OCI-LY1 (cell line): Measurements from ENCODE around the gene HPD.
"Not testable (repeated sequence)": the region's sequence is repeated elsewhere in the genome, so short reads cannot be mapped to it uniquely, and the experiment has no call there.

ENCODE experiments used
- H2AFZ ChIP-seq: fragments of 200-600 bp; sonication (generic), shearing (Covaris generic); 2 replicates; pipeline ENCODE4 v1.6.0; 2014; ENCODE audit warnings: antibody characterized with exemption, mild to moderate bottlenecking, low read length
- H3F3A ChIP-seq: fragments of 200-600 bp; sonication (generic), shearing (Covaris generic); 2 replicates; pipeline ENCODE4 v1.6.0; 2014; ENCODE audit warnings: mild to moderate bottlenecking, antibody characterized with exemption, low read length, moderate library complexity; ENCODE audit not compliant: insufficient read depth
- H3K27ac ChIP-seq: fragments of 200-600 bp; sonication (generic); 2 replicates; pipeline ENCODE4 v1.5.1; 2014; ENCODE audit warnings: low read length, mixed run types, mild to moderate bottlenecking, low read depth; ENCODE audit not compliant: poor library complexity, severe bottlenecking
- H3K27me3 ChIP-seq: fragments of 200-600 bp; sonication (generic); 2 replicates; pipeline ENCODE4 v1.6.0; 2014; ENCODE audit warnings: antibody characterized with exemption, mild to moderate bottlenecking, low read length, moderate library complexity; ENCODE audit not compliant: insufficient read depth
- H3K36me3 ChIP-seq: fragments of 200-600 bp; sonication (generic); 2 replicates; pipeline ENCODE4 v1.6.1; 2014; ENCODE audit warnings: mild to moderate bottlenecking, antibody characterized with exemption, low read length, moderate library complexity, mixed read lengths; ENCODE audit not compliant: insufficient read depth
- H3K4me1 ChIP-seq: fragments of 200-600 bp; sonication (generic); 2 replicates; pipeline ENCODE4 v1.5.1; 2014; ENCODE audit warnings: mild to moderate bottlenecking, low read length, moderate library complexity; ENCODE audit not compliant: insufficient read depth, severe bottlenecking
- H3K4me2 ChIP-seq: fragments of 200-600 bp; sonication (generic), shearing (Covaris generic); 2 replicates; pipeline ENCODE4 v1.6.1; 2014; ENCODE audit warnings: low read length
- H3K4me3 ChIP-seq: fragments of 200-600 bp; sonication (generic); 2 replicates; pipeline ENCODE4 v1.5.1; 2014; ENCODE audit warnings: low read length, low read depth, mild to moderate bottlenecking, mixed read lengths; ENCODE audit not compliant: poor library complexity, severe bottlenecking
- H3K79me2 ChIP-seq: fragments of 200-600 bp; shearing (Covaris generic); 2 replicates; pipeline ENCODE4 v1.6.1; 2016; ENCODE audit warnings: mixed run types, low read length, mixed read lengths; ENCODE audit not compliant: insufficient read depth
- H3K9ac ChIP-seq: fragments of 200-600 bp; sonication (generic), shearing (Covaris generic); 2 replicates; pipeline ENCODE4 v1.6.1; 2014; ENCODE audit warnings: mild to moderate bottlenecking, low read length, mixed read lengths
- H3K9me2 ChIP-seq: fragments of 200-600 bp; sonication (generic), shearing (Covaris generic); 2 replicates; pipeline ENCODE4 v1.6.1; 2014; ENCODE audit warnings: low read depth, mild to moderate bottlenecking, low read length, mixed read lengths
- H3K9me3 ChIP-seq: fragments of 200-600 bp; shearing (Covaris generic); 2 replicates; pipeline ENCODE4 v1.6.1; 2014; ENCODE audit warnings: low read length, mixed read lengths
- H4K20me1 ChIP-seq: fragments of 200-600 bp; sonication (generic), shearing (Covaris generic); 2 replicates; pipeline ENCODE4 v1.6.0; 2016; ENCODE audit warnings: mild to moderate bottlenecking, low read length; ENCODE audit not compliant: insufficient read depth
- EZH2 ChIP-seq: fragments of 200-600 bp; sonication (generic), shearing (Covaris generic); IDR thresholded peaks from 2 replicates; pipeline ENCODE4 v1.8.0; 2017; ENCODE audit warnings: borderline replicate concordance, mixed run types, mild to moderate bottlenecking, antibody characterized with exemption, low read length, moderate library complexity, mixed read lengths
- TF ChIP-seq, protein P1 (sequence below): fragments of 200-600 bp; sonication (generic), shearing (Covaris generic); IDR thresholded peaks from 2 replicates; pipeline ENCODE4 v1.5.1; 2017; ENCODE audit warnings: mild to moderate bottlenecking, antibody characterized with exemption, low read length, moderate library complexity, mixed read lengths

The HPD gene

DNA sequence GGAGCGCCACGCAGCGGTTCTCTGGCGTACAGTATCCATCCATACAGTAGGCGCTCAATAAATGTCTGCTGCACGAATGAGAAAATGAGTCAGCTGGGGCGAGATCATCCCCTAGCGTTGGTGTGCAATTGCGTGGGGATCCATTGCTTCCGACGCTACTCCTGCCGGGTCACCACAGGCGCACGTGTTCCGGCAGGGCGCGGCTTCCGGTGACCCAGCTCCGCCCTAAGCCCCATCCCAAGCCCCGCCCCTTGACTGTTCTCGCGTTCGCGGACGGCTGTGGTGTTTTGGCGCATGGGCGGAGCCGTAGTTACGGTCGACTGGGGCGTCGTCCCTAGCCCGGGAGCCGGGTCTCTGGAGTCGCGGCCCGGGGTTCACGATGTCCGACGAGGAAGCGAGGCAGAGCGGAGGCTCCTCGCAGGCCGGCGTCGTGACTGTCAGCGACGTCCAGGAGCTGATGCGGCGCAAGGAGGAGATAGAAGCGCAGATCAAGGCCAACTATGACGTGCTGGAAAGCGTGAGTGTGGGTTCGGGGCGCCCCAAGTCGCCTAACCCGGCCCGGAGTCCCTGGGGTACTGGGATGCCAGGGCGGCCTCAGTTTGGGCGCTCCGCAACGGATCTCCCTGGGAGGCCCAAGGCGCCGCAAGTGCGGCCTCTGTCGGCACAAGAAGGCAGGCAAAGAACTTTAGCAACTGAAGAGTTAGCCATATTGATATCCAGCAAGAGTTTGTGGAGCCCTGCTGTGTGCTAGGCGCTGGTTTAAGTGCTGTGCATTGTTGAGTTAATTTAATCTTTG, 30.0 kb upstream of the HPD start, which contains the start of gene PSMD9:
Gene PSMD9, plus strand, starts transcription at position 313 of the 796 bp plus-strand sequence. Its CDS starts 67 bp downstream, at position 380.
- H3F3A ChIP-seq: no peaks in the 10 kb centered on the region; the same call in 1 of the 2 replicates
- peak within 1 kb of the TSS; percentile 92 for H3K4me3 ChIP-seq
- H3K9me2 ChIP-seq: no peaks in the 10 kb centered on the region
- H3K27ac ChIP-seq: peak within 1 kb of the TSS; percentile 92
- TF ChIP-seq, protein P1, sequence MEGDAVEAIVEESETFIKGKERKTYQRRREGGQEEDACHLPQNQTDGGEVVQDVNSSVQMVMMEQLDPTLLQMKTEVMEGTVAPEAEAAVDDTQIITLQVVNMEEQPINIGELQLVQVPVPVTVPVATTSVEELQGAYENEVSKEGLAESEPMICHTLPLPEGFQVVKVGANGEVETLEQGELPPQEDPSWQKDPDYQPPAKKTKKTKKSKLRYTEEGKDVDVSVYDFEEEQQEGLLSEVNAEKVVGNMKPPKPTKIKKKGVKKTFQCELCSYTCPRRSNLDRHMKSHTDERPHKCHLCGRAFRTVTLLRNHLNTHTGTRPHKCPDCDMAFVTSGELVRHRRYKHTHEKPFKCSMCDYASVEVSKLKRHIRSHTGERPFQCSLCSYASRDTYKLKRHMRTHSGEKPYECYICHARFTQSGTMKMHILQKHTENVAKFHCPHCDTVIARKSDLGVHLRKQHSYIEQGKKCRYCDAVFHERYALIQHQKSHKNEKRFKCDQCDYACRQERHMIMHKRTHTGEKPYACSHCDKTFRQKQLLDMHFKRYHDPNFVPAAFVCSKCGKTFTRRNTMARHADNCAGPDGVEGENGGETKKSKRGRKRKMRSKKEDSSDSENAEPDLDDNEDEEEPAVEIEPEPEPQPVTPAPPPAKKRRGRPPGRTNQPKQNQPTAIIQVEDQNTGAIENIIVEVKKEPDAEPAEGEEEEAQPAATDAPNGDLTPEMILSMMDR: peak; percentile 79
- TF ChIP-seq EZH2: no peak
- H3K9ac ChIP-seq: peak within 1 kb of the TSS; percentile 95
- no peak within 1 kb of the TSS for H2AFZ ChIP-seq
- H4K20me1 ChIP-seq: no peaks in the 10 kb centered on the region
- H3K36me3 ChIP-seq: peaks cover 22% of the 10 kb centered on the region
- H3K27me3 ChIP-seq: no peaks in the 10 kb centered on the region
- no peaks in the 10 kb centered on the region for H3K9me3 ChIP-seq
- peaks cover 33% of the 10 kb centered on the region for H3K4me1 ChIP-seq
- peak within 1 kb of the TSS; percentile 89 for H3K4me2 ChIP-seq
- H3K79me2 ChIP-seq: peaks cover 15% of the 10 kb centered on the region

DNA sequence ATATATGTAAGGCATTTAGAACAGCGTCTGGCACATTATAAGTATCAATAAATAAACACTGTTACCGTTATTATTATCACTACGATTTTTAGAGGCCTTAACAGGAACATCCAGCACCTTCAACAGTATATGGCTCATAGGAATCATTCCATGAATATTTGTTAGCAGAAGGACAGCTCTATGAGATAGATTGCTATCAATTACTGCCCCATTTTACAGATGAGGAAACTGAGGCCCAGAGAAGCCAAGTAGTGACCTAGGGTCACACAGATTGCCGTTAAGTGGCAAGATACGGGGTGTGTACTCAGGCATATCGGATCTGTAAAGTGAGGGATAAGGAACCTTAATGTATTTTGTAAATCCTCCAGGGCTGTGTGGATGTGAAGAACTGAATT, 29.4 kb upstream of the HPD start:
- peak overlapping the region; percentile 92 for H3K4me3 ChIP-seq
- H3K4me2 ChIP-seq: peak overlapping the region; percentile 89
- H3K27me3 ChIP-seq: no peaks in the 10 kb centered on the region; the same call in 1 of the 2 replicates
- H3K27ac ChIP-seq: no peak overlapping the region
- TF ChIP-seq, protein P1: no peak
- TF ChIP-seq EZH2: no peak
- no peaks in the 10 kb centered on the region for H3K9me3 ChIP-seq
- H3K36me3 ChIP-seq: peaks cover 19% of the 10 kb centered on the region
- no peaks in the 10 kb centered on the region; the same call in 1 of the 2 replicates for H3F3A ChIP-seq
- H2AFZ ChIP-seq: no peak overlapping the region
- H3K79me2 ChIP-seq: peaks cover 15% of the 10 kb centered on the region
- H3K4me1 ChIP-seq: peaks cover 27% of the 10 kb centered on the region
- H3K9me2 ChIP-seq: no peaks in the 10 kb centered on the region
- no peaks in the 10 kb centered on the region for H4K20me1 ChIP-seq
- H3K9ac ChIP-seq: peak overlapping the region; percentile 68

DNA sequence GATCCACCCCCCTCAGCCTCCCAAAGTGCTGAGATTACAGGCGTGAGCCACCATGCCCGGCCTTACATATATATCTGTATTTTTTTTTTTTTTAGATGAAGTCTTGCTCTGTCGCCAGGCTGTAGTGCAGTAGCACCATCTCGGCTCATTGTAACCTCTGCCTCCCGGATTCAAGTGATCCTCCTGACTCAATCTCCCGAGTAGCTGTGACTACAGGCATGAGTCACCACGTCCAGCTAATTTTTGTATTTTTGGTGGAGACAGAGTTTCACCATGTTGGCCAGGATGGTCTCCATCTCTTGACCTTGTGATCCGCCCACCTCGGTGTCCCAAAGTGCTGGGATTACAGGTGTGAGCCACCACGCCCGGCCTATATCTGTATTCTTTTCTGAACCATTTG, 26.5 kb upstream of the HPD start:
- not testable (repeated sequence) for H3K9me3 ChIP-seq, H3K27me3 ChIP-seq, H3K36me3 ChIP-seq, H3K4me2 ChIP-seq, H3F3A ChIP-seq, H3K9me2 ChIP-seq, H3K27ac ChIP-seq, H3K4me3 ChIP-seq, H3K9ac ChIP-seq, H4K20me1 ChIP-seq, H2AFZ ChIP-seq
- peaks cover 10% of the 10 kb centered on the region for H3K79me2 ChIP-seq
- peaks cover 21% of the 10 kb centered on the region for H3K4me1 ChIP-seq
